Measurements from ENCODE around the gene UPB1.

DNA sequence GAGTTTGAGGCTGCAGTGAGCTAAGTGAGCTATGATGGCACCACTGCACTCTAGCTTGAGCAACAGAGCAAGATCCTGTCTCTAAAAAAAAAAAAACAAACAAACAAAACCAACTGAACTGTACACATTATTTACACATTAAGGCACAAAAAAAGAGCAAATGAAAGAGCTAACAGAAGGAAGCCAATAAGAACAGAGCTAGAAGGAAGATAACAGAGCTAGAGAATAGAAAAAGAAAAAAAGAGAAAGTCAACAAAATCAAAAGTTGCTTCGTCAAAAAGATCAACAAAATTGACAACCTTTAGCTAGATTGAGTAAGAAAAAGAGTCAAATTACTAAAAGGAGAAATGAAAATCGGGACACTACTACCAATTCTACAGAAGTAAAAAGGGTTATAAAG lies 34.8 kb downstream of the UPB1 start:
- TF ChIP-seq EZH2 (IDR thresholded peaks at IDR 0.05) (no peak), POLR2AphosphoS5 (IDR thresholded peaks at IDR 0.05; ENCODE audit: borderline replicate concordance, low read depth, low read length) (no peak), FOXP2 (optimal IDR thresholded peaks at IDR 0.05; ENCODE audit: control extremely low read depth, extremely low read length, insufficient read depth) (no peak)

Data from SK-N-MC (cell line).